ENCODE measurements around the gene TMEM191C.
"Not testable (repeated sequence)": the region's sequence is repeated elsewhere in the genome, so short reads cannot be mapped to it uniquely, and the experiment has no call there.

GRCh38 chr22:21515234-21515633, 48.0 kb downstream of the TMEM191C start:
- not testable (repeated sequence) for TF ChIP-seq POLR2A (IDR thresholded peaks at IDR 0.05; ENCODE audit: low read depth); CTCF (IDR thresholded peaks at IDR 0.05)
